Right lobe of liver (tissue), 6 donors: ENCODE measurements around the gene TMC8. TPM values are rescaled to one million over a fixed set of nuclear protein-coding genes. Genes with fewer than 3 reads are reported as not detected.
"Not testable (repeated sequence)": the region's sequence is repeated elsewhere in the genome, so short reads cannot be mapped to it uniquely, and the experiment has no call there.

ENCODE experiments used
- ATAC-seq, 4 donors: fragments of 200-7000 bp; cut with Tn5 transposase; one replicate each; pipeline ENCODE4 v1.9.1; 2020; ENCODE audit warnings: mild to moderate bottlenecking in 4 of 4, moderate library complexity in 4 of 4
- DNase-seq, 3 donors: peaks; one replicate each; pipeline ENCODE4 v3.0.0-alpha.2; 2020
- H3K27ac ChIP-seq, 3 donors: fragments of 200-600 bp; one replicate each; pipeline ENCODE4 v1.8.0; 2022
- H3K27me3 ChIP-seq, 2 donors: fragments of 200-600 bp; one replicate each; pipeline ENCODE4 v1.8.0; 2022
- H3K36me3 ChIP-seq, 4 donors: fragments of 200-600 bp; sonication (generic) in 1 of 4; one replicate each; pipeline versions ENCODE4 v1.5.1 to v1.8.0; 2017 to 2022; ENCODE audit warnings: control low read depth in 1 of 4
- H3K4me1 ChIP-seq, 4 donors: fragments of 200-600 bp; sonication (generic) in 1 of 4; one replicate each; pipeline versions ENCODE4 v1.5.1 to v1.8.0; 2017 to 2022; ENCODE audit warnings: control low read depth in 1 of 4
- H3K4me3 ChIP-seq, 3 donors: fragments of 200-600 bp; one replicate each; pipeline ENCODE4 v1.8.0; 2022
- H3K9me3 ChIP-seq, 4 donors: fragments of 200-600 bp; sonication (generic) in 1 of 4; one replicate each; pipeline versions ENCODE4 v1.5.1 to v1.8.0; 2017 to 2022; ENCODE audit warnings: control low read depth in 1 of 4
- POLR2A ChIP-seq: fragments of 450-650 bp; IDR thresholded peaks from one replicate; pipeline ENCODE4 v1.6.1; 2017; ENCODE audit warnings: antibody characterized with exemption, mild to moderate bottlenecking
- WGBS: methylation state at CpG from one replicate; pipeline ENCODE4 v1.1.6; 2018; ENCODE audit warnings: low coverage, low lambda C conversion rate; ENCODE audit not compliant: insufficient coverage; ENCODE audit errors: missing lambda C conversion rate; 5-methylcytosine and 5-hydroxymethylcytosine counted together
- intact Hi-C, 2 donors: fragments of 100-400 bp; cut with DNase I; formaldehyde crosslinking; loops; one replicate each; pipeline versions ENCODE4 v1.11.2 to v1.14.1; 2022
- long read RNA-seq: library from polyadenylated mRNA; unstranded; transcript quantifications from one replicate; pipeline ENCODE4 v2.0.0, GENCODE V29; 2019
- total RNA-seq, 6 experiments: library from RNA; depleted of rRNA in 2 of 6; stranded (reverse); fragments of >200 nt in 2 of 6; fragmentation: NEBNext Ultra II Directional in 3 of 6; extraction: Animal tissue kit (Norgen Biotek cat#: 25700) in 3 of 6; gene quantifications; one replicate each; pipeline versions ENCODE4 v1.1.0 to v1.2.4, GENCODE V29; 2016 to 2023
- TF ChIP-seq, protein P1 (sequence below), 4 donors: fragments of 200-600 bp in 3 of 4; fragments of 450-650 bp in 1 of 4; IDR thresholded peaks; one replicate each; pipeline versions ENCODE4 v1.5.1 to v1.8.0; 2016 to 2022; ENCODE audit warnings: antibody characterized with exemption in 4 of 4, mild to moderate bottlenecking in 2 of 4
- donor health status: DM: no; HTN: yes; CAD: no.
- donor health status: DM: no; HTN: no; CAD: no.
- donor health status: DM: no; HTN: no; CAD: no.
- donor health status: DM: no; HTN: yes; CAD: no.
- donor health status: DM: no; HTN: yes; CAD: no.

Gene TMC8, protein sequence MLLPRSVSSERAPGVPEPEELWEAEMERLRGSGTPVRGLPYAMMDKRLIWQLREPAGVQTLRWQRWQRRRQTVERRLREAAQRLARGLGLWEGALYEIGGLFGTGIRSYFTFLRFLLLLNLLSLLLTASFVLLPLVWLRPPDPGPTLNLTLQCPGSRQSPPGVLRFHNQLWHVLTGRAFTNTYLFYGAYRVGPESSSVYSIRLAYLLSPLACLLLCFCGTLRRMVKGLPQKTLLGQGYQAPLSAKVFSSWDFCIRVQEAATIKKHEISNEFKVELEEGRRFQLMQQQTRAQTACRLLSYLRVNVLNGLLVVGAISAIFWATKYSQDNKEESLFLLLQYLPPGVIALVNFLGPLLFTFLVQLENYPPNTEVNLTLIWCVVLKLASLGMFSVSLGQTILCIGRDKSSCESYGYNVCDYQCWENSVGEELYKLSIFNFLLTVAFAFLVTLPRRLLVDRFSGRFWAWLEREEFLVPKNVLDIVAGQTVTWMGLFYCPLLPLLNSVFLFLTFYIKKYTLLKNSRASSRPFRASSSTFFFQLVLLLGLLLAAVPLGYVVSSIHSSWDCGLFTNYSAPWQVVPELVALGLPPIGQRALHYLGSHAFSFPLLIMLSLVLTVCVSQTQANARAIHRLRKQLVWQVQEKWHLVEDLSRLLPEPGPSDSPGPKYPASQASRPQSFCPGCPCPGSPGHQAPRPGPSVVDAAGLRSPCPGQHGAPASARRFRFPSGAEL
- total RNA-seq = 1 to 10 TPM; 2.4 to 7.2 (median 4.8) TPM
- long read RNA-seq, partial matches to known transcripts = 0 of 1 reads
- long read RNA-seq, other reads (novel, unspliced or antisense) = 1 of 1 reads

DNA sequence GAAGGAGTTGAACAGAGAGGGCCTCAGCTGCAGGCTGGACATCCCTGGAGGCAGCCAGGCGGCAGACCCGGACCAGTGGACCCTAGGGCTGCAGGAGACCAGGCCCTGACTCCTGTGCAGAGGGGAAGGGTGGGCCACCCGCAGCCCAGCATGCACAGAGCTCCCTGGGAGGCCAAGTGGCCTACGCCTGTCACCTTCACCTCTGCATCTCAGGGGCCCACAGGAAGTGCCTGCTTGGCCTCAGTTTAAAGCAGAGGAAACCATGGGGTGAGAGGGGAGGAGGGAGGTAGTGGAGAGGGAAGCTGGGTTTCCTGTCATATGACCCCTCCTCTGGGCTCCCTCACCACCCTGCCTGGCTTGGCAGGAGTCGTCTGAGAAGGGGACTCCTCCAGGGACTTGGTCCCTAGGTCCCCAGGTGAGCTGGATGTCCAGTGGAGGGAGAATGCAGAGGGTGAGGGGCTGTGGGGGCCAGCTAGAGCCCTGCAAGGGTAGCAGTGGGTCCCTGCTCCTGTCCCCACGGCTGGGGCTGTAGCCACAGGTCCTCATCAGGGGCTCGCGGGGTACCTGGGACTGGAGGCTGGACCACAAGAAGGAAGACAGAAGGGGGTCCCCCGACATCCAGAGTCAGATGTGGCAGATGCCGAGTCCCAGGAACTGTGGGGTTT, at the start of gene TMC8:
Gene TMC8 (plus strand): TSS at position 335 of the 665 bp plus-strand sequence. CDS start 818 bp downstream, outside the sequence.
- peak; percentile 25 to 38 (median 31) for ATAC-seq
- Histone ChIP-seq H3K9me3 (no peaks in the 10 kb centered on the region), H3K27me3 (no peaks in the 10 kb centered on the region), H3K27ac (peak within 1 kb of the TSS in 2 of 3 donors; percentile 47 to 51), H3K4me3 (peak within 1 kb of the TSS; percentile 18 to 40 (median 23)), H3K36me3 (no peaks in the 10 kb centered on the region), H3K4me1 (peaks cover 0 to 20% (median 2%) of the 10 kb centered on the region in 4 donors)
- no peak for TF ChIP-seq POLR2A
- TF ChIP-seq, protein P1, sequence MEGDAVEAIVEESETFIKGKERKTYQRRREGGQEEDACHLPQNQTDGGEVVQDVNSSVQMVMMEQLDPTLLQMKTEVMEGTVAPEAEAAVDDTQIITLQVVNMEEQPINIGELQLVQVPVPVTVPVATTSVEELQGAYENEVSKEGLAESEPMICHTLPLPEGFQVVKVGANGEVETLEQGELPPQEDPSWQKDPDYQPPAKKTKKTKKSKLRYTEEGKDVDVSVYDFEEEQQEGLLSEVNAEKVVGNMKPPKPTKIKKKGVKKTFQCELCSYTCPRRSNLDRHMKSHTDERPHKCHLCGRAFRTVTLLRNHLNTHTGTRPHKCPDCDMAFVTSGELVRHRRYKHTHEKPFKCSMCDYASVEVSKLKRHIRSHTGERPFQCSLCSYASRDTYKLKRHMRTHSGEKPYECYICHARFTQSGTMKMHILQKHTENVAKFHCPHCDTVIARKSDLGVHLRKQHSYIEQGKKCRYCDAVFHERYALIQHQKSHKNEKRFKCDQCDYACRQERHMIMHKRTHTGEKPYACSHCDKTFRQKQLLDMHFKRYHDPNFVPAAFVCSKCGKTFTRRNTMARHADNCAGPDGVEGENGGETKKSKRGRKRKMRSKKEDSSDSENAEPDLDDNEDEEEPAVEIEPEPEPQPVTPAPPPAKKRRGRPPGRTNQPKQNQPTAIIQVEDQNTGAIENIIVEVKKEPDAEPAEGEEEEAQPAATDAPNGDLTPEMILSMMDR (IDR thresholded peaks at IDR 0.05) = no peak
- intact Hi-C loops = no loop called here
- WGBS = no CpG with 5 or more reads among the region's 10 CpGs
- peak in 2 of 3 donors; percentile 44 to 65 for DNase-seq

DNA sequence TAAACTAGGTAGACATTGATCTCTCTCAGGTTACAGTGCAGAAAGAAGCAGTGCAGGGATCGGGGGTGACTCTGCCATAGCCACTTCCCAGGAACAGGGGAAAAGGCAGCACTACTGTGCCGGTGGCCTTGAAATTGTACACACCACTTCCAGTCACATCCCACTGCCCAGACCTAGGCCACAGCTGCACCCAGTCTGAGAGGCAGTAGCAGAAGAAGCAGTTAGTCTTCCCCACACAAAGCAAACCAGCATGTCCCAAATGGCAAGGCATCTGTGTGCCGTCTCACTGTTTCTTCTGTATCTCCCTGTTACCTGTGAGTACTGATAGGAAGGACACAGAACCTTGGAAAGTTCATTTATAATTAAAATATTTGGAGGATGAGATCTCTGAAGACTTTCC, 49.0 kb upstream of the TMC8 start:
- Histone ChIP-seq H3K27ac (no peak overlapping the region), H3K4me1 (no peaks in the 10 kb centered on the region), H3K4me3 (no peak overlapping the region), H3K9me3 (no peaks in the 10 kb centered on the region), H3K27me3 (no peaks in the 10 kb centered on the region), H3K36me3 (peaks cover 0 to 55% (median 5%) of the 10 kb centered on the region in 4 donors)
- DNase-seq (no peak), ATAC-seq (no peak)
- intact Hi-C loops = no loop called here
- TF ChIP-seq, protein P1 (IDR thresholded peaks at IDR 0.05) = no peak
- TF ChIP-seq POLR2A = no peak
- 90% methylated on average over 3 of the region's 3 CpGs for WGBS

DNA sequence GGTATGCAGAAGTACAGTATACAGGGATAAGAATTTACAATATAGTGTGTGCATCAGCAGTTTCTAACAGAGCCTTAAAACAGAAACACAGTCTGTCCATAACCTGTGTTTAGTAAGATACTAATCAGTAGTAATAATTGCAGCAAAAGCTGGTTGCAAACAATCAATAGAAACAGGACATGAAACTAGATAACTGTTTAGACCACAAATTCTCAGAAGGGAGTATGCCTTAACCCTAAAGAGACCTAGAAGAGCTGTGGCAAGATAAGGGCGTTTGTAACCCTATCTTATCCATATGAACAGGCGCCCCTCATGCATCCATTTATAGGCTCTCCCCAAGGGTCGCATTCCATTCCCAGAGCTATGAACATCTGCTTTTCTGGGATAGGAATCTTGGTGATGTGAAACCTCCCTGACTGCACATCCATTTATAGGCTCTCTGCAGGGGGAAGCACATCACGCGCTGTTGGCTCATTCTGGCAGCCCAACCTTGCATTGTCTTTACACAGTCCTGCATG, 48.2 kb upstream of the TMC8 start:
- H3K27ac ChIP-seq, DNase-seq, H3K4me3 ChIP-seq, intact Hi-C loops, H3K9me3 ChIP-seq, H3K4me1 ChIP-seq, H3K27me3 ChIP-seq, ATAC-seq: not testable (repeated sequence)
- peaks cover 0 to 56% (median 6%) of the 10 kb centered on the region in 4 donors for H3K36me3 ChIP-seq
- 70% methylated on average over 4 of the region's 5 CpGs for WGBS

DNA sequence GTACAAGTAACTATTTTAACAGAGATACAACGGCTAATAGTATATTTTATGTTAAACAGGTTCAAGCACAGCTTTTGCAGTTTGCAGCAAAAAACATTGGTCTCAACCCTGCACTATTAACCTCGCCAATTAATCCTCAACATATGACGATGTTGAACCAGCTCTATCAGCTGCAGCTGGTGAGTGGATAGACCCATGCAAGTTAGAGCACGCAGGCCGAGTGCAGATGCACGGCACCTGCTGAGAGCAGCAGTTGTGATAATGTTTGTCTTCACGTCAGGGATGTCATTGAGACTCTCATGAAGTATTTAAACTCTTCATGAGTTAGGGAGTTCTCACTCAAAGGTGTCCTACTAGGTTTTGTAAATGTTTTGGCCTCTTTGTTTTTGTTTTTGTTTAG, 47.6 kb upstream of the TMC8 start:
- Histone ChIP-seq H3K9me3 (no peaks in the 10 kb centered on the region), H3K4me1 (no peaks in the 10 kb centered on the region), H3K36me3 (peaks cover 0 to 55% (median 8%) of the 10 kb centered on the region in 4 donors), H3K27ac (no peak overlapping the region), H3K4me3 (no peak overlapping the region), H3K27me3 (no peaks in the 10 kb centered on the region)
- TF ChIP-seq, protein P1 (IDR thresholded peaks at IDR 0.05) = no peak
- TF ChIP-seq POLR2A = no peak
- 94% methylated on average over 6 of the region's 7 CpGs for WGBS
- no peak for ATAC-seq
- intact Hi-C loops = no loop called here
- no peak for DNase-seq
